KMS-11 (cell line): Measurements from ENCODE around the gene OCA2.

Source experiments
- H2AFZ ChIP-seq: fragments of 200-600 bp; sonication (generic); 2 replicates; pipeline ENCODE4 v1.6.1; 2016; ENCODE audit warnings: antibody characterized with exemption, mixed run types, low read depth
- H3K27ac ChIP-seq: fragments of 200-600 bp; sonication (generic); 2 replicates; pipeline ENCODE4 v1.6.1; 2016; ENCODE audit warnings: mild to moderate bottlenecking, mixed run types
- H3K27me3 ChIP-seq: fragments of 200-600 bp; sonication (generic); 2 replicates; pipeline ENCODE4 v1.6.1; 2017; ENCODE audit warnings: mild to moderate bottlenecking, low read depth, mixed run types, moderate library complexity; ENCODE audit not compliant: insufficient read depth
- H3K36me3 ChIP-seq: fragments of 200-600 bp; sonication (generic); 2 replicates; pipeline ENCODE4 v1.6.1; 2017; ENCODE audit warnings: mild to moderate bottlenecking, mixed run types; ENCODE audit not compliant: insufficient read depth
- H3K4me1 ChIP-seq: fragments of 200-600 bp; sonication (generic); 2 replicates; pipeline ENCODE4 v1.6.1; 2016; ENCODE audit warnings: mild to moderate bottlenecking, low read depth, mixed run types; ENCODE audit not compliant: poor library complexity, severe bottlenecking
- H3K4me2 ChIP-seq: fragments of 200-600 bp; sonication (generic); 2 replicates; pipeline ENCODE4 v1.7.0; 2016; ENCODE audit warnings: mild to moderate bottlenecking, mixed run types
- H3K4me3 ChIP-seq: fragments of 200-600 bp; sonication (generic); IDR thresholded peaks from 2 replicates; pipeline ENCODE4 v1.6.1; 2017; ENCODE audit warnings: low read depth, low read length, mixed read lengths; ENCODE audit not compliant: insufficient read depth
- H3K79me2 ChIP-seq: fragments of 200-600 bp; sonication (generic); 2 replicates; pipeline ENCODE4 v1.6.1; 2016; ENCODE audit warnings: low read depth, mixed run types; ENCODE audit not compliant: insufficient read depth
- H3K9ac ChIP-seq: fragments of 200-600 bp; sonication (generic); 2 replicates; pipeline ENCODE4 v1.6.1; 2016; ENCODE audit warnings: mild to moderate bottlenecking, mixed run types
- H4K20me1 ChIP-seq: fragments of 200-600 bp; sonication (generic); 2 replicates; pipeline ENCODE4 v1.6.1; 2016; ENCODE audit warnings: mild to moderate bottlenecking, mixed run types; ENCODE audit not compliant: insufficient read depth
- CTCF ChIP-seq: fragments of 200-600 bp; sonication (generic); conservative IDR thresholded peaks from 2 replicates; pipeline ENCODE4 v1.6.1; 2017; ENCODE audit warnings: low read depth, mild to moderate bottlenecking, antibody characterized with exemption, low read length, moderate library complexity, mixed read lengths

Gene OCA2

GRCh38 chr15:27816790-27817189, 282.3 kb downstream of the OCA2 start:
- Histone ChIP-seq H3K9ac (no peak overlapping the region), H3K27ac (no peak overlapping the region)

GRCh38 chr15:27815035-27815434, 284.1 kb downstream of the OCA2 start:
- H3K4me1 ChIP-seq = no peaks in the 10 kb centered on the region
- no peak overlapping the region for H3K27ac ChIP-seq
- no peaks in the 10 kb centered on the region for H3K27me3 ChIP-seq
- no peak overlapping the region for H2AFZ ChIP-seq
- H3K36me3 ChIP-seq = no peaks in the 10 kb centered on the region
- TF ChIP-seq CTCF = no peak
- no peaks in the 10 kb centered on the region for H3K79me2 ChIP-seq
- H4K20me1 ChIP-seq = no peaks in the 10 kb centered on the region
- H3K4me2 ChIP-seq = no peak overlapping the region
- H3K9ac ChIP-seq = no peak overlapping the region
- no peak overlapping the region for H3K4me3 ChIP-seq

More at GRCh38 chr15:27816790-27817189, 282.3 kb downstream of the OCA2 start:
- Histone ChIP-seq H3K36me3 (no peaks in the 10 kb centered on the region), H3K4me1 (no peaks in the 10 kb centered on the region), H4K20me1 (no peaks in the 10 kb centered on the region), H3K4me2 (no peak overlapping the region), H2AFZ (no peak overlapping the region), H3K4me3 (no peak overlapping the region), H3K27me3 (no peaks in the 10 kb centered on the region), H3K79me2 (no peaks in the 10 kb centered on the region)
- TF ChIP-seq CTCF = no peak

GRCh38 chr15:27813139-27813538, 286.0 kb downstream of the OCA2 start:
- H3K36me3 ChIP-seq = no peaks in the 10 kb centered on the region
- no peak overlapping the region for H3K4me3 ChIP-seq
- H3K4me2 ChIP-seq = no peak overlapping the region
- no peaks in the 10 kb centered on the region for H3K27me3 ChIP-seq
- H4K20me1 ChIP-seq = no peaks in the 10 kb centered on the region
- H3K27ac ChIP-seq = no peak overlapping the region
- no peak overlapping the region for H3K9ac ChIP-seq
- H3K79me2 ChIP-seq = no peaks in the 10 kb centered on the region
- no peak for TF ChIP-seq CTCF
- H3K4me1 ChIP-seq = no peaks in the 10 kb centered on the region
- H2AFZ ChIP-seq = no peak overlapping the region

GRCh38 chr15:27808182-27808581, 290.9 kb downstream of the OCA2 start:
- no peaks in the 10 kb centered on the region for H3K27me3 ChIP-seq
- no peaks in the 10 kb centered on the region for H3K4me1 ChIP-seq

More at GRCh38 chr15:27808182-27808581, 290.9 kb downstream of the OCA2 start:
- Histone ChIP-seq H3K36me3 (no peaks in the 10 kb centered on the region), H2AFZ (no peak overlapping the region), H3K9ac (no peak overlapping the region), H3K4me3 (no peak overlapping the region), H3K79me2 (no peaks in the 10 kb centered on the region), H4K20me1 (no peaks in the 10 kb centered on the region), H3K27ac (no peak overlapping the region), H3K4me2 (no peak overlapping the region)
- TF ChIP-seq CTCF = no peak
